Fibroblast of skin of left biceps (primary cell): ENCODE measurements around the gene DHX57.
"Not testable (repeated sequence)": the region's sequence is repeated elsewhere in the genome, so short reads cannot be mapped to it uniquely, and the experiment has no call there.

ENCODE experiments used
- DNase-seq, 2 experiments: peaks; one replicate each; pipeline ENCODE4 v3.0.0-alpha.2; 2013; ENCODE audit warnings: low read depth in 2 of 2

Gene DHX57

GRCh38 chr2:38863061-38863695 lies 12.6 kb downstream of the DHX57 start:
- no peak for DNase-seq

- DNase-seq: no peak
These were observed 13.3 kb downstream of the DHX57 start for GRCh38 chr2:38862476-38862875.

DNA sequence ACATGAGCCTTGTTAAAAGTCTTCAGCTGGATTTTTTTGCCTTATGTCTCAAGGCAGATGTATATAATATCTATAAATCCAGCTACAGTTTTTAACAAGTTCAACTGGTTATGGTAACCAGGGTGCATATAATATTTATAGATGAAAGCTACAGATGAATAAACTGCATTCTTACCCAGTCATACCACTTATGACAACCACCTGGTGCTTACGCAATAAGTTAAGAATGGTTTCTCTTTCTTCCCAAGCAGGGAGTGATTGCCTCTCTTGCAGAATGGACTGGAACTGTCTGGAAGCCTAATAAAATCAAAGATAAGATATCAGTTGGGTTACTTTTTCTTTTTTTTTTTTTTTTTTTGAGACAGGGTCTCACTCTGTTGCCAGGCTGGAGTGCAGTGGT lies 19.6 kb downstream of the DHX57 start:
- DNase-seq: no peak

DNA sequence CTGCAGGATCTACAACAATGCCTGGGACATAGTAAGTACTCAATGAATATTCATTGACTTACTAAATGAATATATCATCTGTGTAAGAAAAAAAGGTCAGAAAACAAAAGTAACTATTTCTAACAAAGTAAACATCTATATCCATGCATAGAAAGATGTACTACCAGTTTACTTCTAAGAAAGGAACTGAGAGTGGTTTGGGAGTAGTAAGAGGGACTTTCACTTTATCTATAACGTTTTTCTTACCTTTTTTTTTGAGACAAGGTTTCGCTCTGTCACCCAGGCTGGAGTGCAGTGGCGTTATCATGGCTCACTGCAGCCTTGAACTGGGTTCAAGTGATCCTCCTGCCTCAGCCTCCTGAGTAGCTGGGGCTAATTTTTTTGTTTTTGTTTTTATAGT lies 25.7 kb downstream of the DHX57 start:
- DNase-seq: no peak

GRCh38 chr2:38836791-38837190 lies 38.9 kb downstream of the DHX57 start:
- DNase-seq: no peak

DNA sequence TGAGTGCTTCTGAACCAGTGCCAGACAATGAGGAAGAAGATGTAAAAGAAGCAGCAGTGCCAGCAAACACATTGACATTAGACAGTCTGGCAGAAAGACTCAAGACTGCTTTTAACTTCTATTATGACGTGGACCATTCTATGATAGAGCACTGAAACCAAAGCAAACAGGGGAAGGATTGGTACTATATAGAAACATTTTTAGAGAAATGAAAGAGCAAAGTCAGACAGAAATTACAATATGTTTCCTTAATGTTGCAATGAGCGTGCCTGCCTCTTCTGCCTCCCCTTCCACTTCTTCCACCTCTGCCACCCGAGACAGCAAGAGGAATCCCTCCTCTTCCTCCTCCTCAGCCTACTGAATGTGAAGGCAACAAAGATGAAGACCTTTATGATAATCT lies 39.7 kb downstream of the DHX57 start:
- no peak for DNase-seq

DNA sequence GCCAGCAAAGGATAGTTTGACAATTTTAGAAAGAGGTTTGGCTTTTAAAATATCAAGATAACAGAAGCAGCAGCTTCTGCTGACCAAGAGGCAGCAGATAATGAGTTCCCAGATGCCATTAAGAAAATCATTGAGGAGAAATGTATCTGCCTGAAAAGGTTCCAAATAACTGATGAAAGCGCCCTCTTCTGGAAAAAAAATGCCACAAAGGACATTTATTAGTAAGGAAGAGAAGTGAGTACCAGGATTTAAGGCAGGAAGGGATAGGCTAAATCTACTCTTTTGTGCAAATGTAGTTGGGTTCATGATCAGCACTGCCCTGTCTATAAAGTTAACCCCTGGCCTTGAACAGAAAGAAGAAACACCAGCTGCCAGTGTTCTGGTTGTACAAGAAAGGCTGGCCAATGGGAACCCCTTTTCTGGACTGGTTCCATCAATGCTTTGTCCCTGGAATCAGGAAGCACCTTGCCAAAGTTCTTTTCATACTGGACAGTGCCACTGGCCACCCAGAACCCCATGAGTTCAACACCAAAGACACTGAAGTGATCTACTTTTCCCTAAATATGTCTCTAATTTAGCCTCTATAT lies 40.6 kb downstream of the DHX57 start:
- no peak for DNase-seq

- no peak for DNase-seq
These were observed 45.1 kb downstream of the DHX57 start for GRCh38 chr2:38830526-38831159.

GRCh38 chr2:38829971-38830370 lies 45.8 kb downstream of the DHX57 start:
- DNase-seq: peak; percentile 8 to 9

GRCh38 chr2:38828460-38828859 lies 47.3 kb downstream of the DHX57 start:
- DNase-seq: no peak

- peak; percentile 51 to 59 for DNase-seq
These were observed 48.1 kb downstream of the DHX57 start for GRCh38 chr2:38827539-38828145.

- DNase-seq: no peak
These were observed 49.8 kb downstream of the DHX57 start for GRCh38 chr2:38825956-38826355.

DNA sequence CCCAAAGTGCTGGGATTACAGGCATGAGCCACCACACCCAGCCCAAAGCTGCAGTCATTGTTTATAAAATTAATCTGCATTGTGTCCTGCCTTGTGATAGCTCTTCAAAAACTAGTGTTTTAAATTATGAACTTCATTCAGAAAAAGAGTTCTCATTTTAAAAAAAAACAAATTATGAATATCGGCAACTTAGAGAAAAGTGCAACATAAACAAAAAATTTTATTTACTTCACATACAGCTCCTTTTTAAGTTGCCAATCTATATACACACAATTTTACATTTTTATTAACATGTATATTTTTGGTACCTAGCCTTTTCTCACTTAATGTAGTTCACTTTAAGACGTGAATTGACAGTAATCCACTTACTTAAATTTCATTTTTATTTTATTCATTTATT lies 50.8 kb downstream of the DHX57 start:
- DNase-seq: no peak

DNA sequence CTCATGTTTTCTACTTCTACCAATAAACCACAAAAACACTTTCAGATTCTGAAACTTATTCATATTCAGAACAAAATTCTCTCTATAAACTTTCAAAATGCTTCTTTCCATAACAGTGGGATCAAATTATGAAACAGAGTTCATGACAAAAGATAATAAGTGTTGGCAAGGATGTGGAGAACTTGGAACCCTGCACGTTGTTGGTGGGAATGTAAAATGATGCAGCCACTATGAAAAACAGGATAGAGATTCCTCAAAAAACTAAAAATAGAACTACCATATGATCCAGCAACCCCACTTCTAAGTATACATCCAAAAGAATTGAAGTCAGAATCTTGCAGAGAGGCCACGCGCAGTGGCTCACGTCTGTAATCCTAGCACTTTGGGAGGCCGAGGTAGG lies 52.3 kb downstream of the DHX57 start:
- no peak for DNase-seq

DNA sequence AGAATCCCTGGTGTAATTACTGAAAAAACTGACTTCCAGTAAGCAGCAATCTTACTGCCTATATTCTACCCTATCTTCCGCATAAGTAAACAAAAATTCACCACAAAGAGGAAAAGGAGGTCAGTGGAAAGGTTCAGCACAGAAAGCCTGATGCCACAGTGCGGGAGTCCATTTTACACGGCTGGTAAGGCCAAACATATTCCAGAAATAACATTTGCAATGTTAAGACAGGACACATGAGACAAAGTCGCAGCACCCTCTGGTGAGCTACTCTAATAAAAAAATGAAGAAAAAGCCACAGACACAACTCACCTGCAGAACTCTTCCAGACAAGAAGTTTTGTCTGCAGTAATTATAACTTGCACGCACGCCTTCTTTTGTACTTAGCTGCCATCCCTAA lies 57.2 kb downstream of the DHX57 start:
- no peak for DNase-seq

DNA sequence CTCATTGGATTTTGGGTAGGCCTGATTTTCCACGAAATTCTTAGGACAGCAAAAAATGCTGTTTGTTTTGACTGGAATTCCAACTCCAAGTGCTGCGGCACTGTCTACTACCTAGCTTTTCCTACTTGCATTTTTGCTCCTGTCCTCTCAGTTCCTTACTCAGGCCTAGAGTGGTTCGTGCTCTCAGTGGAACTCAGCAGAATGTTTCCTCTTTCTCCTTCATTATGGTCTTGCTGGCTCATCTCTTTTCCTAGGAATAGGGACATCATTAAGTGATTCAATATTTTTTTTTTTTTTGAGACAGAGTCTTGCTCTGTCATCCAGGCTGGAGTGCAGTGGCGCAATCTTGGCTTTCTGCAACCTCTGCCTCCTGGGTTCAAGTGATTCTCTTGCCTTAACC lies 59.8 kb downstream of the DHX57 start:
- DNase-seq: no peak

DNA sequence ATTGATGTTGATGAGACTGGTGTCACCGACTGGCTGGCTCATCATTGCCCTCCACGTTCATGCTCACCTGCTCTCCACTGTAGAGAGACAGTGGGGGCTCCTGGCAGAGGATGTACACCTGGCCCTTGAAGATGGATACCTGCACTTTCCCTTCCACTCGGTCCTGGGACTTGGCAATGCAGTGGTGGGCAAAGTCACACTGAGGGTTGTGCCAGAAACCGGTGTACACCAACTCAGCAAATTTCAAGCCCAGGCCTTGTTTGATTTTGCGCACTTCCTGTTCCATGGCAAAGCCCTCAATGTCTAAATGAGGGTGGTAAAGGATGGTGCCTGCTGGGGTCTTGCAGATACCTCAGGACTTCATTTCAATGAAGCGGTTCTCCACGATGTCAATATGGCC lies 65.2 kb downstream of the DHX57 start:
- DNase-seq: no peak

- no peak for DNase-seq
These were observed 67.1 kb downstream of the DHX57 start for GRCh38 chr2:38808677-38809076.

GRCh38 chr2:38806733-38807059 lies 69.0 kb downstream of the DHX57 start:
- DNase-seq: no peak

GRCh38 chr2:38806015-38806732 lies 69.6 kb downstream of the DHX57 start:
- DNase-seq: no peak

DNA sequence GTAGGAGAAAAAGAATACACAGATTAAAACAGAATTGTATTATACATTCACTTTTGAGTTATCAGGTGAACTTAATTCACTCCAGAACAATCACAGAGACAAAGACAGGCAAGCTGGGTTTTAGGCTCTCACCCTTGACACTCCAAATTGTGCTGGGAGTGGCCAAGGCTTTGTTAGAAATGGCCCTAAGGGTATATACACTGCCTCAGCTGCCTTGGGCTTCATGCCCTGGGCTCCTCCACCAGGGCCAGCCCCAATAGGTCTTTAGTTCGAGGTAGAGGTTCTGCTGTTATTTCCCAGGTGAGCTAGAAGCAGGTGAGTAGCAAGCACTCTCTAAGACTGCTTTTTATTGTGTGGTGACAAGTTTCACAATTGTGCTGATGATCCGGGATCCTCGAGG lies 77.8 kb downstream of the DHX57 start:
- no peak for DNase-seq

- no peak for DNase-seq
These were observed 78.5 kb downstream of the DHX57 start for GRCh38 chr2:38797250-38797676.

- DNase-seq: not testable (repeated sequence)
These were observed 80.7 kb downstream of the DHX57 start for GRCh38 chr2:38795016-38795415.
